OCI-LY3 (cell line): ENCODE data around the gene MIPOL1.

Experiments
- H2AFZ ChIP-seq: fragments of 200-600, 300-600 bp; shearing (Covaris generic); 2 replicates; pipeline ENCODE4 v1.6.0; 2014; ENCODE audit warnings: antibody characterized with exemption, low read depth, low read length
- H3K27ac ChIP-seq: fragments of 200-600, 300-600 bp; sonication (generic); 2 replicates; pipeline ENCODE4 v1.5.1; 2014; ENCODE audit warnings: mild to moderate bottlenecking, low read length, moderate library complexity, mixed read lengths
- H3K27me3 ChIP-seq: fragments of 200-600, 300-600 bp; sonication (generic); 2 replicates; pipeline ENCODE4 v1.6.1; 2014; ENCODE audit warnings: low read depth, low read length, mixed read lengths
- H3K36me3 ChIP-seq: fragments of 200-600, 300-600 bp; sonication (generic); replicated peaks from 2 replicates; pipeline ENCODE3; 2014; ENCODE audit warnings: low read depth, low read length, mixed read lengths
- H3K4me1 ChIP-seq: fragments of 300-600, 200-600 bp; sonication (generic); 2 replicates; pipeline ENCODE4 v1.6.1; 2014; ENCODE audit warnings: low read length, mixed read lengths
- H3K4me2 ChIP-seq: fragments of 200-600, 300-600 bp; sonication (generic); 2 replicates; pipeline ENCODE4 v1.6.1; 2014; ENCODE audit warnings: low read length, mixed read lengths
- H3K4me3 ChIP-seq: fragments of 300-600, 200-600 bp; sonication (generic); 2 replicates; pipeline ENCODE4 v1.5.1; 2014; ENCODE audit warnings: antibody characterized with exemption, mild to moderate bottlenecking, low read length, moderate library complexity
- H3K79me2 ChIP-seq: fragments of 300-600, 200-600 bp; shearing (Covaris generic); 2 replicates; pipeline ENCODE4 v1.6.1; 2014; ENCODE audit warnings: mild to moderate bottlenecking, low read length, mixed read lengths
- H3K9ac ChIP-seq: fragments of 300-600, 200-600 bp; shearing (Covaris generic); 2 replicates; pipeline ENCODE4 v1.6.0; 2014; ENCODE audit warnings: mild to moderate bottlenecking, low read length, moderate library complexity
- H3K9me3 ChIP-seq: fragments of 200-600, 300-600 bp; shearing (Covaris generic); 2 replicates; pipeline ENCODE4 v1.6.1; 2014; ENCODE audit warnings: low read length, mixed read lengths; ENCODE audit not compliant: insufficient read depth
- H4K20me1 ChIP-seq: fragments of 200-600, 300-600 bp; sonication (generic); 2 replicates; pipeline ENCODE4 v1.6.1; 2016; ENCODE audit warnings: low read length, mixed read lengths; ENCODE audit not compliant: insufficient read depth
- CTCF ChIP-seq: fragments of 200-600, 300-600 bp; sonication (generic); IDR thresholded peaks from 2 replicates; pipeline ENCODE4 v1.5.1; 2014; ENCODE audit warnings: antibody characterized with exemption, low read length, low read depth
- EZH2phosphoT487 ChIP-seq: fragments of 200-600 bp; shearing (Covaris generic); IDR thresholded peaks from 2 replicates; pipeline ENCODE4 v1.6.1; 2018; ENCODE audit warnings: antibody characterized with exemption, mixed run types, low read depth

Gene MIPOL1

GRCh38 chr14:37592482-37593408 is 395.0 kb downstream of the MIPOL1 start:
- H3K4me1 ChIP-seq = no peaks in the 10 kb centered on the region
- no peak for TF ChIP-seq EZH2phosphoT487
- no peak for TF ChIP-seq CTCF
- no peaks in the 10 kb centered on the region for H3K27me3 ChIP-seq
- no peaks in the 10 kb centered on the region for H3K36me3 ChIP-seq
- H3K9me3 ChIP-seq = no peaks in the 10 kb centered on the region
- H2AFZ ChIP-seq = no peak overlapping the region
- no peak overlapping the region for H3K27ac ChIP-seq
- H3K9ac ChIP-seq = no peak overlapping the region
- H3K4me3 ChIP-seq = no peak overlapping the region
- H4K20me1 ChIP-seq = no peaks in the 10 kb centered on the region
- H3K4me2 ChIP-seq = no peak overlapping the region
- no peaks in the 10 kb centered on the region for H3K79me2 ChIP-seq

GRCh38 chr14:37593511-37594237 is 395.9 kb downstream of the MIPOL1 start:
- TF ChIP-seq EZH2phosphoT487 (no peak), CTCF (no peak)
- Histone ChIP-seq H3K79me2 (no peaks in the 10 kb centered on the region), H3K27ac (no peak overlapping the region), H3K9ac (no peak overlapping the region), H3K4me3 (no peak overlapping the region), H3K36me3 (no peaks in the 10 kb centered on the region), H3K9me3 (no peaks in the 10 kb centered on the region), H2AFZ (no peak overlapping the region), H3K4me2 (no peak overlapping the region), H3K27me3 (no peaks in the 10 kb centered on the region), H4K20me1 (no peaks in the 10 kb centered on the region), H3K4me1 (no peaks in the 10 kb centered on the region)

GRCh38 chr14:37594238-37594970 is 396.7 kb downstream of the MIPOL1 start:
- H3K4me2 ChIP-seq = no peak overlapping the region
- no peak overlapping the region for H3K27ac ChIP-seq

More at GRCh38 chr14:37594238-37594970, 396.7 kb downstream of the MIPOL1 start:
- H3K4me3 ChIP-seq = no peak overlapping the region
- no peaks in the 10 kb centered on the region for H3K9me3 ChIP-seq
- H2AFZ ChIP-seq = no peak overlapping the region
- no peaks in the 10 kb centered on the region for H3K79me2 ChIP-seq
- no peaks in the 10 kb centered on the region for H4K20me1 ChIP-seq
- no peaks in the 10 kb centered on the region for H3K4me1 ChIP-seq
- H3K36me3 ChIP-seq = no peaks in the 10 kb centered on the region
- H3K9ac ChIP-seq = no peak overlapping the region
- no peaks in the 10 kb centered on the region for H3K27me3 ChIP-seq
- TF ChIP-seq CTCF = no peak
- TF ChIP-seq EZH2phosphoT487 = no peak
